ENCODE results near the gene SNAP91.

DNA sequence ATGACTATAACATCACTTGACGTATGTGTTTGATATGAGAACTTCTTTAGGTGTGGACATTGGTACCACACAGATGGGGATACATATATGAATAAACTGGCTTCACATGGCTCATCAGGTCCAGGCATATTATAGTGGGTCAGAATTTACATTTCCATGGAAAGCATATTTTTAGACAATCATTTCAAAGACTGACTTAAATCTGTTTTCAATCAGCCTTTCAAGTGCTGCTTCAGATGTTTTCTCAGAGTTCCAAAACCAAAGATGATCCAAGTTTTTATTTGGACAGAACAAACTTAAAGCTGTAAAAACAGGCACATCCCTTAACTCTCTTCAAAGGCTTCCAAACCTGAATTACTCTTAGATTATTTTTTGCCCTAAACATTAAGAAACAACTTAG, 108.4 kb downstream of the SNAP91 start:
- TF ChIP-seq, protein P1, sequence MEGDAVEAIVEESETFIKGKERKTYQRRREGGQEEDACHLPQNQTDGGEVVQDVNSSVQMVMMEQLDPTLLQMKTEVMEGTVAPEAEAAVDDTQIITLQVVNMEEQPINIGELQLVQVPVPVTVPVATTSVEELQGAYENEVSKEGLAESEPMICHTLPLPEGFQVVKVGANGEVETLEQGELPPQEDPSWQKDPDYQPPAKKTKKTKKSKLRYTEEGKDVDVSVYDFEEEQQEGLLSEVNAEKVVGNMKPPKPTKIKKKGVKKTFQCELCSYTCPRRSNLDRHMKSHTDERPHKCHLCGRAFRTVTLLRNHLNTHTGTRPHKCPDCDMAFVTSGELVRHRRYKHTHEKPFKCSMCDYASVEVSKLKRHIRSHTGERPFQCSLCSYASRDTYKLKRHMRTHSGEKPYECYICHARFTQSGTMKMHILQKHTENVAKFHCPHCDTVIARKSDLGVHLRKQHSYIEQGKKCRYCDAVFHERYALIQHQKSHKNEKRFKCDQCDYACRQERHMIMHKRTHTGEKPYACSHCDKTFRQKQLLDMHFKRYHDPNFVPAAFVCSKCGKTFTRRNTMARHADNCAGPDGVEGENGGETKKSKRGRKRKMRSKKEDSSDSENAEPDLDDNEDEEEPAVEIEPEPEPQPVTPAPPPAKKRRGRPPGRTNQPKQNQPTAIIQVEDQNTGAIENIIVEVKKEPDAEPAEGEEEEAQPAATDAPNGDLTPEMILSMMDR (IDR thresholded peaks at IDR 0.05): no peak
- TF ChIP-seq POLR2A (IDR thresholded peaks at IDR 0.05): no peak

Measured in lower leg skin (tissue), 3 donors.